Mammary epithelial cell (primary cell): ENCODE results near the gene PTCH2.

Experiments used
- EZH2 ChIP-seq: IDR thresholded peaks from 2 replicates; pipeline ENCODE4 v1.6.1; 2012; ENCODE audit warnings: low read length, inconsistent platforms, borderline replicate concordance
- TF ChIP-seq, protein P1 (sequence below), 2 donors: IDR thresholded peaks in 1 of 2; conservative IDR thresholded peaks in 1 of 2; 2 replicates each; pipeline ENCODE4 v1.5.1; 2011 to 2012; ENCODE audit warnings: inconsistent platforms in 2 of 2, low read length in 2 of 2, mild to moderate bottlenecking in 2 of 2, control low read depth in 1 of 2, low read depth in 1 of 2; ENCODE audit not compliant: insufficient read depth in 1 of 2; ENCODE audit errors: extremely low read depth in 1 of 2

DNA sequence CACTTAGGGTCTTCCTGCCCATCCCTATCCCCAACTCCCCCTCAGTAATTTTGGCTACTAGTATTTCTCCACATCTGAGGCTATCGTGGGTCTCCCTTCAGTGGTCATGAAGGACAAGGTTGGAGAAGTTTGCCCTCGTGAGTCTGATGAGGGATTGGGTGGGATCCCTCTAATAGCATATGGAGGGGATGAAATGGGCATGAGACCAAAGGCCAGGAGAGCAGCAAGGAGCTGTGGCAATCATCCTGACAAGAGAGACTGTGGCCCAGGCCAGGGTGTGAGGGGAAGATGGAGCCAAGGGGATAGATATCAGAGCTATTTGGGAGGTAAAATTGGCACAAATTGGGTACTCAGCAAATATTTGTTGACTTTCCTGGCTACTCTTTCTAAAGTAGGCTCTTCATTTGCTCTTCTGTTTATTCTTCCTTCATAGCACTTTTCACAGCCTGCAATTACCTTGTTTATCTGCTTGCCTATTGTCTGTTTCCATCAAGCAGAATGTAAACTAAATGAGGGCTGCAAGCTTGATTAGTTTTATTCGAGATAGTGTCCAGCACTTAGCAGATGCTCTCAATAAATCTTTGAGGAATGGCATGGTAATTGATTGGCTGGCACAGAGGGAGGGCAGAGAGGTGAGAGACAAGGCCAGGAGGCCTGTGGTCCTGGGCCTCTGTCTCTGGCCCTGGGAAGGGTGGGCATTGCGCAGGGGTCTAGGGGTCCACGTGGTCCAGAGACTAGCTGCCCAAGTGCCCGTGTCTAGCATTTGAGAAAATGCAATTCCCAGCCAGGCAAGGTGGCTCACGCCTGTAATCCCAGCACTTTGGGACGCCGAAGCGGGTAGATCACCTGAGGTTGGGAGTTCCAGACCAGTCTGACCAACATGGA, 44.3 kb downstream of the PTCH2 start:
- TF ChIP-seq, protein P1, sequence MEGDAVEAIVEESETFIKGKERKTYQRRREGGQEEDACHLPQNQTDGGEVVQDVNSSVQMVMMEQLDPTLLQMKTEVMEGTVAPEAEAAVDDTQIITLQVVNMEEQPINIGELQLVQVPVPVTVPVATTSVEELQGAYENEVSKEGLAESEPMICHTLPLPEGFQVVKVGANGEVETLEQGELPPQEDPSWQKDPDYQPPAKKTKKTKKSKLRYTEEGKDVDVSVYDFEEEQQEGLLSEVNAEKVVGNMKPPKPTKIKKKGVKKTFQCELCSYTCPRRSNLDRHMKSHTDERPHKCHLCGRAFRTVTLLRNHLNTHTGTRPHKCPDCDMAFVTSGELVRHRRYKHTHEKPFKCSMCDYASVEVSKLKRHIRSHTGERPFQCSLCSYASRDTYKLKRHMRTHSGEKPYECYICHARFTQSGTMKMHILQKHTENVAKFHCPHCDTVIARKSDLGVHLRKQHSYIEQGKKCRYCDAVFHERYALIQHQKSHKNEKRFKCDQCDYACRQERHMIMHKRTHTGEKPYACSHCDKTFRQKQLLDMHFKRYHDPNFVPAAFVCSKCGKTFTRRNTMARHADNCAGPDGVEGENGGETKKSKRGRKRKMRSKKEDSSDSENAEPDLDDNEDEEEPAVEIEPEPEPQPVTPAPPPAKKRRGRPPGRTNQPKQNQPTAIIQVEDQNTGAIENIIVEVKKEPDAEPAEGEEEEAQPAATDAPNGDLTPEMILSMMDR (conservative IDR thresholded peaks at IDR 0.05 in 1 of 2, IDR thresholded peaks at IDR 0.05 in 1 of 2; ENCODE audit: extremely low read depth in 1 of 2, insufficient read depth in 1 of 2, low read depth in 1 of 2, low read length in 2 of 2): no peak
- TF ChIP-seq EZH2: no peak
